HepG2 (cell line): Measurements from ENCODE around the gene PFDN2. TPM values are rescaled to one million over a fixed set of nuclear protein-coding genes. Genes with fewer than 3 reads are reported as not detected.
A peak's percentile ranks its signal among the peaks of the same experiment; 100 is the strongest.

Experiments
- ATAC-seq: fragments of 200-7000 bp; cut with Tn5 transposase; 3 replicates; pipeline ENCODE4 v1.9.1; 2020; ENCODE audit warnings: mild to moderate bottlenecking, moderate library complexity
- BruUV-seq: library from RNA; stranded (reverse); fragments of 400-500 nt; replicated peaks from 2 replicates; lab custom pipeline; 2021; lab: Mats Ljungman, UMichigan
- CTCF ChIA-PET: fragments of 300-600 bp; formaldehyde crosslinking; extraction: SDS; loops from one replicate; lab custom pipeline; 2021; ENCODE audit warnings: low total read pairs, inconsistent platforms, low intra/inter-chr PET ratio; lab: Yijun Ruan, JAX
- POLR2A ChIA-PET: fragments of 350-600 bp; sonication (Branson Sonifier 250); formaldehyde crosslinking; loops from one replicate; lab custom pipeline; 2020; ENCODE audit warnings: antibody characterized with exemption, inconsistent platforms; lab: Yijun Ruan, JAX
- DNase-seq: peaks from one replicate; pipeline ENCODE4 v3.0.0-alpha.2; 2015; ENCODE audit warnings: low spot score
- FAIRE-seq: peaks from 3 replicates; lab custom pipeline; 2011; peaks lifted over from hg19 to GRCh38; lab: Jason Lieb, UNC
- H2AFZ ChIP-seq: one replicate; pipeline ENCODE4 v1.6.1; 2011; ENCODE audit warnings: low read length, inconsistent platforms
- H3K27ac ChIP-seq: fragments of 300-600 bp; 3 replicates; pipeline ENCODE4 v1.8.0; 2011; ENCODE audit warnings: mixed run types, mild to moderate bottlenecking, mixed read lengths, low read length, inconsistent platforms; ENCODE audit not compliant: insufficient read depth; ENCODE audit errors: extremely low read length
- H3K27me3 ChIP-seq, 2 experiments: fragments of 200-600 bp in 1 of 2; 2 replicates in 1 of 2; 3 replicates in 1 of 2; pipeline versions ENCODE4 v1.6.0 to v1.8.0; 2011; ENCODE audit warnings: low read length in 2 of 2, mild to moderate bottlenecking in 2 of 2, moderate library complexity in 2 of 2, inconsistent platforms in 1 of 2; ENCODE audit not compliant: insufficient read depth in 2 of 2, control insufficient read depth in 1 of 2
- H3K36me3 ChIP-seq, 2 experiments: fragments of 200-600 bp in 1 of 2; replicated peaks in 1 of 2; 2 replicates in 1 of 2; 3 replicates in 1 of 2; pipeline versions ENCODE4 v1.5.1 to v1.8.0; 2011; ENCODE audit warnings: low read length in 2 of 2, inconsistent platforms in 1 of 2; ENCODE audit not compliant: insufficient read depth in 2 of 2, control insufficient read depth in 1 of 2
- H3K4me1 ChIP-seq: 2 replicates; pipeline ENCODE4 v1.5.1; 2012; ENCODE audit warnings: low read length, inconsistent platforms; ENCODE audit not compliant: insufficient read depth
- H3K4me2 ChIP-seq: 2 replicates; pipeline ENCODE4 v1.6.0; 2011; ENCODE audit warnings: low read depth, low read length, inconsistent platforms
- H3K4me3 ChIP-seq, 3 experiments: fragments of 200-600 bp in 1 of 3; sonication (generic), shearing (Covaris generic) in 1 of 3; replicated peaks in 1 of 3; 2 replicates each; pipeline ENCODE4 v1.5.1; 2011 to 2016; ENCODE audit warnings: low read length in 3 of 3, inconsistent platforms in 2 of 3, low read depth in 2 of 3, mild to moderate bottlenecking in 2 of 3, control low read depth in 1 of 3, mixed read lengths in 1 of 3; ENCODE audit not compliant: insufficient read depth in 1 of 3
- H3K79me2 ChIP-seq: one replicate; pipeline ENCODE4 v1.6.1; 2011; ENCODE audit warnings: low read length, inconsistent platforms; ENCODE audit not compliant: insufficient read depth
- H3K9ac ChIP-seq: 2 replicates; pipeline ENCODE4 v1.6.0; 2011; ENCODE audit warnings: mild to moderate bottlenecking, low read depth, low read length, inconsistent platforms; ENCODE audit not compliant: insufficient read depth
- H3K9me3 ChIP-seq: 2 replicates; pipeline ENCODE4 v1.5.1; 2012; ENCODE audit warnings: mild to moderate bottlenecking, low read length
- H4K20me1 ChIP-seq: 2 replicates; pipeline ENCODE4 v1.6.0; 2011; ENCODE audit warnings: inconsistent platforms, mild to moderate bottlenecking, low read length, moderate library complexity; ENCODE audit not compliant: insufficient read depth
- ARID2 ChIP-seq: sonication (generic); formaldehyde crosslinking; IDR thresholded peaks from 2 replicates; pipeline ENCODE4 v1.8.1; 2022; ENCODE audit warnings: mild to moderate bottlenecking, missing genetic modification reagents, borderline replicate concordance
- FOXO4 ChIP-seq: sonication (generic); formaldehyde crosslinking; conservative IDR thresholded peaks from 2 replicates; pipeline ENCODE4 v1.8.1; 2023; ENCODE audit warnings: missing genetic modification reagents
- GABPA ChIP-seq, 2 experiments: IDR thresholded peaks; 2 replicates each; pipeline ENCODE4 v1.6.1; 2011 to 2016; ENCODE audit warnings: low read depth in 2 of 2, low read length in 1 of 2, missing biosample characterization in 1 of 2, missing genetic modification characterization in 1 of 2
- LCORL ChIP-seq, 2 experiments: fragments of 450-650 bp in 1 of 2; sonication (generic) in 1 of 2; formaldehyde crosslinking in 1 of 2; IDR thresholded peaks; 2 replicates each; pipeline versions ENCODE4 v1.5.0 to v1.6.1; 2017 to 2020; ENCODE audit warnings: antibody characterized with exemption in 1 of 2, missing genetic modification reagents in 1 of 2
- MAFG ChIP-seq: sonication (generic); formaldehyde crosslinking; IDR thresholded peaks from 2 replicates; pipeline ENCODE4 v1.5.1; 2020; ENCODE audit warnings: mild to moderate bottlenecking, missing genetic modification reagents
- PCBP2 ChIP-seq: fragments of 200-400 bp; formaldehyde crosslinking; optimal IDR thresholded peaks from 2 replicates; pipeline ENCODE3; 2018; ENCODE audit warnings: low read length, low read depth; ENCODE audit not compliant: poor library complexity, severe bottlenecking
- TAF1 ChIP-seq: sonication (generic); formaldehyde crosslinking; IDR thresholded peaks from 2 replicates; pipeline ENCODE4 v1.4.0; 2020; ENCODE audit warnings: missing genetic modification reagents
- TRIM22 ChIP-seq: fragments of 450-650 bp; IDR thresholded peaks from 2 replicates; pipeline ENCODE4 v1.6.1; 2017
- ZFP82 ChIP-seq: sonication (generic); formaldehyde crosslinking; IDR thresholded peaks from 2 replicates; pipeline ENCODE4 v1.5.1; 2020; ENCODE audit warnings: mild to moderate bottlenecking, missing genetic modification reagents, borderline replicate concordance
- ZNF281 ChIP-seq: sonication (generic); formaldehyde crosslinking; IDR thresholded peaks from 2 replicates; pipeline ENCODE4 v1.4.0; 2020; ENCODE audit warnings: missing genetic modification reagents, borderline replicate concordance
- ZNF33B ChIP-seq: sonication (generic); formaldehyde crosslinking; IDR thresholded peaks from 2 replicates; pipeline ENCODE4 v1.5.1; 2020; ENCODE audit warnings: mild to moderate bottlenecking, missing genetic modification reagents
- ZNF552 ChIP-seq: sonication (generic); formaldehyde crosslinking; IDR thresholded peaks from 2 replicates; pipeline ENCODE4 v1.9.0; 2022; ENCODE audit warnings: missing genetic modification reagents, mild to moderate bottlenecking, borderline replicate concordance
- ZNF569 ChIP-seq: sonication (generic); formaldehyde crosslinking; IDR thresholded peaks from 2 replicates; pipeline ENCODE4 v1.5.0; 2020; ENCODE audit warnings: mild to moderate bottlenecking, missing genetic modification reagents, moderate library complexity, borderline replicate concordance
- ZNF614 ChIP-seq: IDR thresholded peaks from 2 replicates; pipeline ENCODE4 v1.6.1; 2018; ENCODE audit warnings: missing biosample characterization, missing genetic modification reagents, inconsistent platforms, borderline replicate concordance
- ZSCAN25 ChIP-seq: sonication (generic); formaldehyde crosslinking; IDR thresholded peaks from 2 replicates; pipeline ENCODE4 v1.8.0; 2022; ENCODE audit warnings: mild to moderate bottlenecking, missing genetic modification reagents
- WGBS: methylation state at CpG from one replicate; pipeline ENCODE4 v1.1.6; 2017; ENCODE audit warnings: low lambda C conversion rate; 5-methylcytosine and 5-hydroxymethylcytosine counted together
- in situ Hi-C: cut with HindIII; loops from 2 replicates; pipeline ENCODE4 v1.10.0; 2017; ENCODE audit warnings: low pct_unique_long_range_greater_than_20kb; ENCODE audit not compliant: extremely low pct_ligation_motif_present
- intact Hi-C: fragments of 100-400 bp; cut with micrococcal nuclease; formaldehyde crosslinking; loops from one replicate; pipeline ENCODE4 v1.10.0; 2022; ENCODE audit not compliant: unreplicated experiment
- polyA plus RNA-seq, 8 experiments: library from polyadenylated mRNA; depleted of rRNA in 3 of 8; stranded (reverse) in 7 of 8; unstranded in 1 of 8; fragments of >200 nt; fragmentation: Illumina TruSeq in 4 of 8; extraction: Trizol in 4 of 8; gene quantifications; 2 replicates each; pipeline versions ENCODE4 v1.2.1 to v1.2.3, GENCODE V29; 2011 to 2016; ENCODE audit warnings: low read depth in 4 of 8, missing spikeins in 1 of 8, mixed read lengths in 1 of 8; ENCODE audit not compliant: insufficient read depth in 1 of 8
- total RNA-seq, 5 experiments: library from RNA; depleted of rRNA; stranded (reverse); fragments of >200 nt; fragmentation: Illumina TruSeq; extraction: Trizol; gene quantifications; 2 replicates each; pipeline ENCODE4 v1.2.3, GENCODE V29; 2016; ENCODE audit warnings: low read depth in 1 of 5

Gene PFDN2
- total and polyA plus RNA-seq, 2 of the 13 experiments (the other 11 are each of a cell fraction or from before 2014, with no cell fraction given), result 62.6 to 63.6 TPM

- peak overlapping the region; percentile 79 to 82 (median 80) for H3K4me3 ChIP-seq
- H3K27ac ChIP-seq, result peak overlapping the region; percentile 90
- BruUV-seq, result no TSS peak
- no peaks in the 10 kb centered on the region for H3K9me3 ChIP-seq
- CTCF ChIA-PET, result no interaction called here
- intact Hi-C loops, result loop anchor here (2.0 to 10.0 kb wide), 2 partner anchors 21 to 137 kb away; partner anchors contain the start of gene UFC1
- H3K9ac ChIP-seq, result peak overlapping the region; percentile 85
- in situ Hi-C loops, result no loop called here
- WGBS, result 10% methylated on average over 22 of the region's 22 CpGs
- H3K27me3 ChIP-seq, result no peaks in the 10 kb centered on the region; a peak in 1 of 5 replicates
- POLR2A ChIA-PET, result interaction anchor here (0.6 to 3.5 kb wide), 13 partner anchors 9 to 182 kb away, joined by 3 to 43 read pairs (median 7); partner anchors contain the start of genes APOA2, B4GALT3, F11R and KLHDC9
- peak overlapping the region; percentile 72 for H3K4me2 ChIP-seq
- peaks cover 2 to 17% of the 10 kb centered on the region in 2 experiments; a peak in 4 of 5 replicates for H3K36me3 ChIP-seq
- DNase-seq (no peak), ATAC-seq (peak; percentile 44), FAIRE-seq (peak; percentile 50)
- peaks cover 37% of the 10 kb centered on the region for H3K79me2 ChIP-seq
- no peak overlapping the region for H2AFZ ChIP-seq
- peaks cover 27% of the 10 kb centered on the region for H3K4me1 ChIP-seq
- H4K20me1 ChIP-seq, result no peaks in the 10 kb centered on the region
- TF ChIP-seq ZNF281 (CRISPR knock-in tag) (peak; percentile 42; the same call in 1 of the 2 replicates), ZNF33B (CRISPR knock-in tag) (no peak), ARID2 (CRISPR knock-in tag) (0 out of 2 replicates have a peak, but pooled peaks have one; percentile 84), MAFG (no peak), ZSCAN25 (CRISPR knock-in tag) (peak; percentile 88), TAF1 (CRISPR knock-in tag) (no peak), ZNF614 (CRISPR knock-in tag) (no peak), TRIM22 (no peak), ZFP82 (CRISPR knock-in tag) (0 out of 2 replicates have a peak, but pooled peaks have one; percentile 24), PCBP2 (peak; percentile 43), GABPA (IDR thresholded peaks at IDR 0.05; ENCODE audit: low read depth, low read length) (no peak), GABPA (CRISPR knock-in tag; IDR thresholded peaks at IDR 0.05; ENCODE audit: low read depth) (0 out of 2 replicates have a peak, but pooled peaks have one; percentile 6), LCORL (IDR thresholded peaks at IDR 0.05) (no peak), LCORL (CRISPR knock-in tag; IDR thresholded peaks at IDR 0.05) (0 out of 2 replicates have a peak, but pooled peaks have one; percentile 9), ZNF552 (no peak), ZNF569 (CRISPR knock-in tag) (no peak), FOXO4 (CRISPR knock-in tag) (0 out of 2 replicates have a peak, but pooled peaks have one; percentile 66)
Measured at GRCh38 chr1:161131523-161132409, 13.9 kb upstream of the PFDN2 start.
